ENCODE data around the gene CIRBP.

DNA sequence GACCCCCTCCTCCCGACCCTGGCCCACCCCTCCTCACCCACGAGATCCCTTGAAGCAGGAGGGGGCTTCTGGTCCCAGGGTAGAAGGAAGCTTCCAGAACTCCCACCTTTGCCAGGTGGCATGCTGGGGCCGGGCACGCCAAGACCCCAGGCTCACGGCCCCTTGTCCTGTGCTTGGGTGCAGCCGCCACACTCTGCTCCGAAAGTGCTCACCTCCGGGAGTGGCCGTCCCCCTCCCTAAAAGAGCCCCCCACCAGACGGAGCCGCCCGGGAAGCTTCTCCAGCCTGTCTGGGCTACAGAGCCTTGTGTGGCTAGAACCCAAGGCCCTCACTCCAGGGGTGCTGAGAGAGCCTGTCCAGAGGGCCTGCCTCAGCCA lies 14.8 kb downstream of the CIRBP start:
- TF ChIP-seq CTCF (IDR thresholded peaks at IDR 0.05; ENCODE audit: low read depth, low read length, missing input control) (no peak), RAD21 (IDR thresholded peaks at IDR 0.05) (no peak), REST (IDR thresholded peaks at IDR 0.05) (no peak), SP1 (IDR thresholded peaks at IDR 0.05) (no peak), HNF4G (IDR thresholded peaks at IDR 0.05) (no peak)
- TF ChIP-seq, protein P1, sequence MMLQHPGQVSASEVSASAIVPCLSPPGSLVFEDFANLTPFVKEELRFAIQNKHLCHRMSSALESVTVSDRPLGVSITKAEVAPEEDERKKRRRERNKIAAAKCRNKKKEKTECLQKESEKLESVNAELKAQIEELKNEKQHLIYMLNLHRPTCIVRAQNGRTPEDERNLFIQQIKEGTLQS (IDR thresholded peaks at IDR 0.05) = no peak
- TF ChIP-seq, protein P2, sequence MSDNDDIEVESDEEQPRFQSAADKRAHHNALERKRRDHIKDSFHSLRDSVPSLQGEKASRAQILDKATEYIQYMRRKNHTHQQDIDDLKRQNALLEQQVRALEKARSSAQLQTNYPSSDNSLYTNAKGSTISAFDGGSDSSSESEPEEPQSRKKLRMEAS (IDR thresholded peaks at IDR 0.05) = no peak

Data from liver (tissue), 3 donors.